Epithelial cell of proximal tubule (primary cell): ENCODE data around the gene CES5A. TPM values are rescaled to one million over a fixed set of nuclear protein-coding genes. Genes with fewer than 3 reads are reported as not detected.
"Not testable (repeated sequence)": the region's sequence is repeated elsewhere in the genome, so short reads cannot be mapped to it uniquely, and the experiment has no call there.

ENCODE experiments used
- DNase-seq: peaks from one replicate; pipeline ENCODE4 v3.0.0-alpha.2; 2011; ENCODE audit warnings: low read depth
- H3K4me3 ChIP-seq: 2 replicates; pipeline ENCODE4 v1.5.1; 2011; ENCODE audit warnings: low read depth, mild to moderate bottlenecking, low read length
- total RNA-seq: library from RNA; depleted of rRNA; stranded (reverse); fragments of >200 nt; gene quantifications from 2 replicates; pipeline ENCODE4 v1.2.3, GENCODE V29; 2015
- TF ChIP-seq, protein P1 (sequence below): conservative IDR thresholded peaks from 2 replicates; pipeline ENCODE4 v1.5.1; 2012; ENCODE audit warnings: low read depth, mild to moderate bottlenecking, low read length

CES5A gene
- total RNA-seq, 1 donor from 2014 or later = not detected

DNA sequence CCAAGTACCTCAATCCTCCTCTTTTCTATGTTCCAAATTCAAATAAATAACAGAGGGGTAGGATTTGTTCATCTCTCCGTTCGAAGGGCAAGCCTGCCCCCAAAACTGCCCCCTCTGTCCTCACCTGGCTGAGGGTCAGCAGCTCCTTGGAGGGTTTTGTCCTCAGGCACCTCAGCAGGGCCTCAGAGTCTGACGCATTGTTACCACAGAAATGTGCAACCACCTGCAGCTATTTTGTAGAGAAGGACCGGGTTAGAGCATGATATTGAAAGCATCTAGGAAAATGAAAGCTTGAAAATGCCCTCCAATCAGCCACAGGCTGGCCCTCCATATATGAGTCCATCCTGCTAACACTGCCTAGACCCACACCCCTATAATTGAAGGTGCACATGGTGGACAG is 13.9 kb downstream of the CES5A start:
- DNase-seq = no peak
- TF ChIP-seq, protein P1, sequence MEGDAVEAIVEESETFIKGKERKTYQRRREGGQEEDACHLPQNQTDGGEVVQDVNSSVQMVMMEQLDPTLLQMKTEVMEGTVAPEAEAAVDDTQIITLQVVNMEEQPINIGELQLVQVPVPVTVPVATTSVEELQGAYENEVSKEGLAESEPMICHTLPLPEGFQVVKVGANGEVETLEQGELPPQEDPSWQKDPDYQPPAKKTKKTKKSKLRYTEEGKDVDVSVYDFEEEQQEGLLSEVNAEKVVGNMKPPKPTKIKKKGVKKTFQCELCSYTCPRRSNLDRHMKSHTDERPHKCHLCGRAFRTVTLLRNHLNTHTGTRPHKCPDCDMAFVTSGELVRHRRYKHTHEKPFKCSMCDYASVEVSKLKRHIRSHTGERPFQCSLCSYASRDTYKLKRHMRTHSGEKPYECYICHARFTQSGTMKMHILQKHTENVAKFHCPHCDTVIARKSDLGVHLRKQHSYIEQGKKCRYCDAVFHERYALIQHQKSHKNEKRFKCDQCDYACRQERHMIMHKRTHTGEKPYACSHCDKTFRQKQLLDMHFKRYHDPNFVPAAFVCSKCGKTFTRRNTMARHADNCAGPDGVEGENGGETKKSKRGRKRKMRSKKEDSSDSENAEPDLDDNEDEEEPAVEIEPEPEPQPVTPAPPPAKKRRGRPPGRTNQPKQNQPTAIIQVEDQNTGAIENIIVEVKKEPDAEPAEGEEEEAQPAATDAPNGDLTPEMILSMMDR = no peak

DNA sequence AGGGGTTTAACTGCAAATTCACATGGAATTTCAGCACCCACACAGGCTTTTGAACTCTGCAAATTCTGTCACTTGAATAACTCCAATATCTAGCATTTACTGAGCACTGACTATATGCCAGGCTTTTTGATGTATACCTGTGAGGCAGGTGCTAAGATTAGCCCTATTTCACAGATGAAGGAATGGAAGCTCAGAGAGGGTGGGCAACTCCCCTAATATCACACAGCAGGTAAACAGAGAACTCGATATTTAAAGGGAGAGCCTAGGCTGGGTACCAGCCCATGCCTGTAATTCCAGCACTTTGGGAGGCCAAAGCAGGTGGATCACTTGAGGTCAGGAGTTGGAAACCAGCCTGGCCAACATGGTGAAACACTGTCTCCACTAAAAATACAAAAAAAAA is 17.5 kb downstream of the CES5A start:
- not testable (repeated sequence) for DNase-seq

More for the DNA sequence above, 13.9 kb downstream of the CES5A start:
- H3K4me3 ChIP-seq = no peak overlapping the region

DNA sequence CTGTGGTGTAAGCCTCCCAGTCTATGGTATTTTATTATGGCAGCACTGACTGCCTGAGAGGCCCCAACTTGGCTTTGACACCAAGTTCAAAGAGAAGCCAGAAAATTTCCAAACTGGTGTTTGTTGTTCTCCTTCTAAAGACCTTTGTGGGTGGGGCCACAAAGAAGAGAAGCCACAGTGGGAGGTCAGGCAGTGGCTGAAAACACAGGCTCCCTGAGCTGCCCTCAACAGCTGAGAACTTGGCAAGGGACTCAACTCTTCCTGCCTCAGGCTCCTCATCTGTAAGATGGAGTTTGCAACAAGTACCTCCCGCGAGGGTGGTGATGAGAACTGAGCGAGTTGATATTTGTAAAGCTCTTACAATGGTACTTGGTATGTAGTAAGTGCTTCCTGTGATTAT is 18.2 kb downstream of the CES5A start:
- H3K4me3 ChIP-seq = no peak overlapping the region
- DNase-seq = no peak
- TF ChIP-seq, protein P1 = no peak

More for the DNA sequence above, 17.5 kb downstream of the CES5A start:
- H3K4me3 ChIP-seq = not testable (repeated sequence)

DNA sequence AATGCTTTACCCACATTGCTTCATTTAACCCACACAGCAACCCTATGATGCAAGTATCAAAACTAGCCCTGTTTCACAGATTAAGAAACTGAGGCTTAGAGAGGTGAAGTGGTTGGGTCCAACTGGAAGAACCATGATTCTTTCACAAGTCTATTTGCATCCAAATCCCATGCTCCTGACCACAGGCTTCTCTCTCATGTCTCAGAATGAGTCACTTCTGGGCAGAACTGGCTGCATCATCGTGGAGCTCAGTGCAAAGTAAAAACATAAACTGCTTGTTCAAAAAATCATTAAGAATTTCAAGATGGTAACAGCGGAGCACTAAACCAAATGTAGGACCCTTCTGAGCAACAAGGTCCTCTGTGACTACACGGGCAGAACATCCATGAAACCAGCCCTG is 22.1 kb downstream of the CES5A start:
- H3K4me3 ChIP-seq = no peak overlapping the region
- TF ChIP-seq, protein P1 = no peak
- DNase-seq = no peak

DNA sequence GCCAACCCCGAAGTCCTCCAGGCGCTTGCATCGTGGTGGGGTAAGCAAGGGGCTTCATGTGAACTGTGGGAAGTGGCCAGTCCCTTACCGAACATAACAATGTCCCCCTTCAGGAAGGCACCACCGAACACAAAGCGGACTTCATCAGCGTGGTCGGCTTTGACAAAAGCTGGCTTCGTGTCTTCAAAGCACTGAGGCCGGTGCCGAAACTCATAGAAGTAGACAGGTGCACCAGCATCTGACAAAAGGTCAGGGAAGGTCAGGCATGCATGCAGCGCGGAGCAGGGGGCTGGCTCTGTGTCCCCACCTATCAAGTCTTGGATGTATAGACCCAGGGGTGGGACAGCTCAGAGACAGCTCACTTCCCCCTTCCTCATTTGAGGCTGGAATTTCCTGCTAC is 25.6 kb downstream of the CES5A start:
- DNase-seq = no peak
- H3K4me3 ChIP-seq = no peak overlapping the region
- TF ChIP-seq, protein P1 = no peak

DNA sequence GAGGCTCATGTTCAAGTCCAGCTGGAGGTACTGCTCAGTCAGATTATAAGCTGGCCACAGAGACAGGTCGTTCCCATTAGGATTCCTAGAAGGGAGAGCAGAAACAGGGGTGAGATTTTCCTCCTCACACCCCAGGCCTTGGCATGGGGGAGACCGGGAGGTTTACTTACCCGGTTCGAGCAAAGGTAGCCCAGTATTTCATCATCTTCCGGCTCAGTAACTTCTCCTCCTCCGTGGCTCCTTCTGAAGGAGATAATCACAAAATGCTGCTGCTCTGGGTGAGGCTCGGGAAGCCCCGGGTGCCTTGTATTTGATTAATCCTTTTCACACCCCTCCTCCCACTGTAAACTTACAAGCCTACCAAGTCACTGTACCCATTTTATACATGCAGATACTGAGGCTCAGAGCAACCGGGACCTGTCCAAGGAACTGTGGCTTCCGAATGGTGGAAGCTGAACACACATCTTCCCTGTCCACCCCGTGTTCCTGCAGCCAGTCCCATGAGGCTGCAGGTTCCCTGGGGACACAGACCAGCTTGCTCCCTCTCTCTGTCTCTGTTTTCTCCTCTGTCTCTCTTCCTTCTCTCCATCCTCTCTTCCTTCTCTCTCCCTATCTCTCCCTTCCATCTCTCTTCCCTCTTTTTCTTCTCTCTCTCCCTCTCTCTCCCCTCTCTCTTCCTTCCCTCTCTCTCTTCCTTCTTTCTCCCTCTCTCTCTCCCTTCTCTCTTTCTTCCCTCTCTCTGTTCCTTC is 28.4 kb downstream of the CES5A start:
- TF ChIP-seq, protein P1 = no peak
- no peak overlapping the region for H3K4me3 ChIP-seq
- no peak for DNase-seq

DNA sequence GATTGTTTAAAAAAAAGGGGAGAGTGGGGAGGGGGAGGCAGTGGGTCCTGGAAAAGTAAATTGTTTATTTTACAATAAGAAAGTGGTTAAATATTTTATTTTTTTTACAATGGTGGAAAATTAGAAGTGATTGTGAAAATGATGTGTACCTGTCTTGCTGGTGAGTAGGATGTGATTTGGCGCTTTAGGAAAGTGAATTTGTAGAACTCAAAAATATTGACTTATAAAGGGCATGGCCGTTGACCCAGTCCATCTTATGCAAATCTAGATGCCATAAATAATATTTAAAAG is 32.1 kb downstream of the CES5A start:
- no peak for DNase-seq
- no peak overlapping the region for H3K4me3 ChIP-seq
- TF ChIP-seq, protein P1 = no peak
